GM19455 (cell line): ENCODE results near the gene CHD5.

Experiments
- ATAC-seq: cut with Tn5 transposase; IDR thresholded peaks from one replicate; pipeline ENCODE4 v1.9.1; 2021; ENCODE audit not compliant: unreplicated experiment

Gene CHD5

DNA sequence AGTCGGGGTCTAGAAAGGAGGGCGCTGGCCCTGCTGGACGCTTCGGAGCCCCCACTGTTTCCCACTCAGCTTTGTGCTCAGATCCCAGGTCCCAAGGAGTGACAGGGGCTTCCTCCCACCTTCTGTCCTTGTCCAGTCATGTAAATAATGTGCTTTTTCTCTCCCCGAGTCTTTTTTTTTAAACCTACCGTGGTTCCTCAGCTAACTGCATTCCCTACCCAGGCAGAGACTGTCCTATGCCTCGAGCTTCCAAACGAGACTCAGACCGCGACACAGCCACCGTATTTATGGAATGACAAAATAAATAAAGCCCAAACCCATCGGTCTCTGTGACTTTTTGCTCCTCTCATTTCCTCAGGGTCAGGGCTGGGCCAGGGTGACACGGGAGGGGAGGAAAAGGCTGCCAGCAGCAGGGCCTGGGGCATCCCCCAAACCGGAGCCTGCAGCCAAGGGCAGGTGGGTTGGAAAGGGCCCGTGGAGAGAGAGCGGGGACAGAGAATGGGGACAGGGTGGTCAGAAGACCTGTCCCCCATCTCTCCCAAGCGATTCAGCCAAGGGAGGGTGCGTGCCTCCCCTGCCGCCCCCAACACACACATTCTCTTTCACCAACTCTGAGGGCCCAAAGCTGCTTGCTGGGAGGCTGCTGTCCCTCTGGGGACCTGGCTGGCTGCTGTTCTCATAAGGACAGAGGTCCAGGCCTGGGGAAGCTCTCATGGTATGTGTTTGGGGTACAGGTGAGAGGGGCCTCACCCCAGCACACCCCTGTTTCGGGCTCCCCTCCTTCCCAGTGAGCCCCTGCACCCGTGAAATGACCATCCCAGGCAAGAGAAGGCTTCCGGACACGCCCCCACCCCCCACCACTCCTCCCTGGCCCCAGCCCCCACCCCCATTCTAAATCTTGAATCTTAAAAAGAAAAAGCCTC, 79.0 kb downstream of the CHD5 start:
- no peak for ATAC-seq

DNA sequence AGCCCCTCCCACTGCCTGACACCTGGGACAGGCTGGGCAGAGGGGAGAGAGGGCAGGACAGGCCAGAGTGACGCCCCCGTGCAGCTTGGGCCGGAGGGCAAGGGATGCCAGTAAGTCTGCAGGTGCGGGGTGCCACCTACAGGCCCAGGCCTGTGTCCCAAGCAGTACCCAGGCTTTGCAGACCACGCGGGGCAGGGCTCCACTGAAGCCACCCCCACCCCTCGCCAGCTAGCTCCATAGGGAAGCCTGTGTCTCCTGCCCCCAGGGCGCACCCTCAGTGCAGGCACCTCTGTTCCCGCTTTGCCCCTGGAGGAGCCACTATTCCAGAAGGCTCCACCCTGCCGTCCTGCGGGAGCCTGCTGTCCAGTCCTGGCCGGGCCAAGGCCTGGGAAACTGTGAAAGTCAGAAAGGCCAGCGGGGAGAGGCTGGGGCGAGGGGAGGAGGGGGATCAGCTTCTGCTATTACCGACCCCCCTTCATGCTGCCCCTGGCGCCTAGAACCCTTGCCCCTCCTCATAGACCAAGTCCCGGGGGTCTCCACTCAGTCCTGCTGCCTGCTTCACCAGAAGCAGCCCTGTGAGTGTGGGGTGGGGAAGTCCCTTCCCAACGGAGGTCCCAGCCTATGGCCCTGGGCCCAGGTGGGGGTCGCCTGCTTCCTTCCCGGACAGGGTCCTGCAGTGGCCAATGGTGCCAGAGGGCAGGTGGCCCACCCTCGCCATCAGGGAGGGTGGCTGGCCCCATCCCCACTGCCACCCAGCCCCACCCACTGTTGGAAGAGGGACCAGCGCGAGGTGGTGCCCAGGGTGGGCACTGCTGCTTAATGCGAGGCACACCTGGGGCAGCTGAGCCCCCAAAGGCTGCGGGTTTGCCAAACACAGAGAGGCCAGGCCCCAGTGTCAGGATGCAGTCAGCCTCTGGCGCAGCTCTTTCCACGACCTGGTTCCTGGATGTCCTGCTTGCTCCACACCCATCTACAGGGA, 80.0 kb downstream of the CHD5 start:
- ATAC-seq: no peak

DNA sequence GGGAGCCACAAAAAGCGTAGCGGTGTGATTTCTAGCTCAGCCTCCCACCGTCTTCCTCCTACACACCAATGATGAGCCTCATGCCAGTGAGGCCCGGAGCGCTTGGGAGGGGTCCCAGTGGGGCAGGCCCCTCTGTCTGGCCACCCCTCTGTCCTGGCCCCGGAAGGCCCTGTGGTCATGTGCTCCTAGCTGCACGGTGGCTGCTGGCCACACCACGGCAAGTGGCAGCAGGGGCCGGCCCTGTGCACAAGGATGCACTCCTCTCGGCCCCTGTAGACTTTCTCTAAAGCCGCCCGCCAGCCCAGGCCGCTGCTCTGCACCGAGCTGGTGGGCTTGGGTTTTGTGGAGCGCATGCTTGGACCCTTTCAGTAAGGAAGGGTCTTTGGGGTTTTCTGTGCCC, 80.8 kb downstream of the CHD5 start:
- ATAC-seq: no peak

DNA sequence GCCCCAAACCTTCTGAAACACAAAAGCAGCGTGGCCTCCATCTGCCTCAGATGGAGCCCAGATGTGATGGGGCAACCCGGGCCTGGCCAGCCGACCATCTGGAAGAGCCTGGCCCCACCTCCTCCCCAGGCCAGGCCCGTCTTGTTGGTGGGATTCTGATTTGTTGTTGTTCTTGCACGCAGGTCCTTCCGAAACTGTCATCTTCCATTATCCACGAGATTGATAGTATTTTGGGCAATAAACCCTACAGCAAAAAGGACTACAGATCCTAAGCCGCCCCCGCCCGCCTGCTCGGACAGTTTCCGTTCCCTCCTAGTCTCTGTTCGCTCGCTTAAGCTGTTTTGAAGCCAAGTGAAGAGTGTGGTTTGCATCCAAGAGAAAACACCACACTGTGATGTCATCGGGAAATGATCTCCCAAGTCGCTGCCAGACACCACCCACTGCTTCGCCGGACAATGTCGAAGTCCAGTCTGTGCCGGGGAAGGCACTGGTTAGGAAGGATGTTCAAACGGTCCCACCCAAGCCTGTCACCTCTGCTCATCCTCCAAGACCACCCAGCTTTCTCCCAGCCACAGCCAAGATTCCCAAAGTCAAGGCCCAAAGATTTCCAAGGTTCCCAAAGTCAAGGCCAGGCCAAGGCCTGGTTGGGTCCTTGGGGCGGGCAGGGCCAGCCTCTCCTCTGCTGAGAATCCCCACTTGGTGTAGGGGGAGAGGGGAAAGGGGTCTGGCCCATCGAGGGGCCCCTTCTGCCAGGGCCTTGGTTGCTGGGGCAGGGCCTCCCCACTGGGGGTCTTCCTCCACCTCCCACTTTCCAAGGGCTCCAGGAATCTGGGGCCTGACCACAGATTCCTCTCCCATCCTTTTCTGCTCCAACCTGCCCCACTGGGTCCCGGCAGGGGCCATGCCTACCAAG, 81.6 kb downstream of the CHD5 start:
- no peak for ATAC-seq

DNA sequence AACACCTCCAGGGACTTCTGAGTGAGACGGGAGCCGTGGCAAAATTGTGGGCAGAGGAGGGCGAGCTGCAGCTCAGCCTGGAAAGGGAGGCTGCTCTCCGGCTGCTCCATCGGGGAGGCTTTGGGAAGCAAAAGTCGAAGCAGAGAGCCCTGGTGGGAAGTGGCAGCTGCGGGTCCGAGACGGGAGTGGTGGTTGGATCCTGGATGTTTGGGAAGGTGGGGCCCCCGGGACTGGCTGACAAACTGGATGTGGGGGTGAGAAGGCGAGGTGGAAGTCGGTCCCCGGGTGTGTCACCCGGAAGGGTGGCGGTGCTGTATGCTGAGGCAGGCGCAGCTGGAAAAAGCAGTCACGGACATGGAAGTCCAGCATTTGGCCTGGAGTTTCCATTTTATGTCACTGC, 82.3 kb downstream of the CHD5 start:
- no peak for ATAC-seq

DNA sequence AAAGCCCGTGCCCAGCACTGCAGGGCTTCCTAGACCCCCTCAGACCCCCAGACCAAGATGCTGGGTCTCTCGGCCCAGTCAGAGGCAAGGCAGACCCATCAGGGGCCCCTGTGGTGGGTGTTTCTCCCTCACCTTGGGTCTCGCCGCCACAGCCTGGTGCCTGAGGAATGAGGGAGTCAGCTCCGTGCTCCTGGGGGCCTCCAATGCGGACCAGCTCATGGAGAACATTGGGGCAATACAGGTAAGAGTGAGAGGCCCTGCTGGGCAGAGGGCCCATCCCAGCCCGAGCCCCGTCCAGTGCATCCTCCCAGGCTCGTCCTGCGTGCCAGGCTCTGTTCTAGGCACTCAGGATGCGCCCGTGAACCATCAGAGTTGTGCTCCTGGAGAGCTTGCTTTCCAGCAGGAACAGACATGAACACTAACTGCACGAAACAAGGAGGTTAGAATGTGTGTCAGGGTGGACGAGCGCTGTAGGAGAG, 83.0 kb downstream of the CHD5 start:
- no peak for ATAC-seq

DNA sequence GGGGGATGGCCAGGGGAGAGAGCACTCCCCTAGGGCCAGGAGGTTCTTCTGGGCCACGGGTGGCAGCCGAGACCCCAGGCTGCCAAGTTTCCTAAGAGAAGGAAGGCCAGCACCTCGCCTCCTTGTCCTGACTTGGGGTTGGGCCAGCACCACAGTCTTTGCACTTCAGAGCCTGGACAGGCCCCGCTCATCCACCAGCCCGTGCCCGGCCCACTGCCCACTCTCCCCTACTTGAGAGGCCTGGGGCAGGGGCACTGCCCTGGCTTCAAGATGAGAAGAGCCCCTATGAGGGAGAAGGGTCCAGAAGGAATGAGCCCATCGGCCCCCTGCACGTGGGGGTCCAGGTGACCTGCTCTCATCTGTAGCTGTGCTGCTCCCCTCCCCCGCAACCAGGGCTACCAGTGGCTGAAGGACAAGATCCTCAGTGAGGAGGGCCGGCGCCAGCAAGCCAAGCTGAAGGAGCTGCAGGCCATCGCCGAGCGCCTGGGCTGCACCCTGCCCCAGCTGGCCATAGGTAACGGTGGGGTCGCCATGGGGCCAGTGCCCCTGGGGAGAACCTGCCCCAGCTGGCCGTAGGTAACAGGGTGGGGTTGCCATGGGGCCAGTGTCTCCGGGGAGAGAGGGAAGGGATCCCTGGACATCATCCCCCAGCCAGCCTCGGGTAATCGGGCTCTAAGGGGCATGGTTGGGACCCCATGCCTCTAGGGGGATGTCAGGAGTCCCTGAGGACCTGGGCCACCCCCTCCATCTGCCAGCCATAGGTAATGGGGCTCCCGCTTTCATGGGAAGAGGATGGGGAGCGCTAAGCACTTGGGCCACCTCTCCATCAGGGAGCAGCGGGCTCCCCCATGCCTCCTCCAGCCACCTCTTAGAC, 83.6 kb downstream of the CHD5 start:
- no peak for ATAC-seq

DNA sequence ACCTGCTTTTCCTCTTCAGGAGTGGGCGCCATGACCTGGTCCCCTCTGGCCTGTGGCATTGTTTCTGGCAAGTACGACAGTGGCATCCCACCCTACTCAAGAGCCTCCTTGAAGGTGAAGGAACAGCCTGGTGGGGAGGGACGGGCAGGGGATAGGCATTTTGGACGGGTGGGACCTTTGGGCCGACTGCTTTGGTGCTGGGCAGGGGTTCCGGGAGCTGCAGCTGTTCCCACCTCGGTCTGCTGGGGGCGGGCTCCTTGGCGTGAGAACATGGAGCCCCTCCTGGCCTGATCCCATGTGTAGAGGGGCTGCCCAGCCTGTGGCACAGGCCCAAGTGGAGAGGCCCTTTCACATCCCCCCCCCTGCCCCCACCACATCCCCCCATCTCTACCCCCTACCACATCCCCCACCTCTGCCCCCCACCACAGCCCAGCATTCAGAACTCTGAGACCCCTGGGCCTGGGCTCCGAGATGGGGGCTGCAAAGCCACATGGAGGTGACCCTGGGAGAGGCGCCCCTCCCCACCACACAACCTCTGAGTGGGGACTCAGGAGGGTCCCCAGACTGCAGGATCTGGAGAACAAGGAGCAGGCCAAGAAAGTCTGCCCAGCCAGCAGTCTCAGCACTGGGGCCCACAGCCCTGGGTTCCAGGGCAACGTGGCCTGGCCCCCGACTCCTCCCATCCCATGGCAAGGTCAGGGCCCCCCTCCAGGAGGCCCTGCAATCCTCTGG, 84.4 kb downstream of the CHD5 start:
- ATAC-seq: no peak

DNA sequence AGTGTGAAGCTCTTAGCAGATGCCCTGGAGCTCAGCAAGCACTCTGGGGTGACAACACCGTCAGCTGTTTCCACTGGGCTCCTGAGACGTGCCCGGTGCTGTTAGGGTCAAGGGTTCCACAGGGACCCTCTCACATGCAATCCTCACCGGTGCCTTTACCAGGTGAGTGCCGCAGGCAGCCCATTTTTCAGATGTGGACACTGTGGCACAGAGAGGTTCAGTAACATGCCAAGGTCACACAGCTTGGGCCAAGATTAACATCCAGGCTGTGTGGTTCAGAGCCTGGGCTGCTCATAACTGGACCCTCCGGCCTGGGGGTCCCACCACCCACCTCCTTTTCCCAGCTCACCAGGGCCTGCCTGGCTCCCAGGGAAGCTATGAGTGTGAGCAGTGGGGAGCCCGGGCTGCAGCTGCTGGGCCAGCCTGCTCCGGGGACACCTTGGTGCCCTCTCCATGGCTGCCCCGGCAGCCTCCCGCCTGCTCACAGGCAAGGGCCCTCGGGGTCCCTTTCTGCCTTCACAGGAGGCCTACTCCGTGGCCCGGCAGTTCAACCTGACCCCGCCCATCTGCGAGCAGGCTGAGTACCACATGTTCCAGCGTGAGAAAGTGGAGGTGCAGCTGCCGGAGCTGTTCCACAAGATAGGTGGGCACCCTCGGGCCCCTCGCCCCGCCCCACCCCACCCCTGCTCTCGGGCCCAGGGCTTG, 85.2 kb downstream of the CHD5 start:
- no peak for ATAC-seq

DNA sequence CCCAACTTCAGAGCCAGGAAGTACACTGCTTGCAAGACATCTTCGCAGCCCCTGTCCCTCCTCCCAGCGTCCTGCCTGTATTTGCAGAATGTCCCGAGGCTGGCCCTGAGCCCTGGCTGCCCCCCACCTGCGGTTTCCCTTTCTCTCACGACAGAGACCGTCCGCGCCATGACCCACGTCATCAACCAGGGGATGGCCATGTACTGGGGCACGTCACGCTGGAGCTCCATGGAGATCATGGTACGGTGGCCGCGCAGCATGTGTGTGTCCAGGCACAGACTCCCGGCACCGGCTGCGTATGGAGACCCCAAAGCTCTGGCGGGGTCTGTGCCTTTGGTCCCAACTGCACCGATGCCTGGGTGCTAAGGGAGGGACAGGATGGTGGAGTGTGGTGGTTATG, 85.9 kb downstream of the CHD5 start:
- ATAC-seq: no peak

DNA sequence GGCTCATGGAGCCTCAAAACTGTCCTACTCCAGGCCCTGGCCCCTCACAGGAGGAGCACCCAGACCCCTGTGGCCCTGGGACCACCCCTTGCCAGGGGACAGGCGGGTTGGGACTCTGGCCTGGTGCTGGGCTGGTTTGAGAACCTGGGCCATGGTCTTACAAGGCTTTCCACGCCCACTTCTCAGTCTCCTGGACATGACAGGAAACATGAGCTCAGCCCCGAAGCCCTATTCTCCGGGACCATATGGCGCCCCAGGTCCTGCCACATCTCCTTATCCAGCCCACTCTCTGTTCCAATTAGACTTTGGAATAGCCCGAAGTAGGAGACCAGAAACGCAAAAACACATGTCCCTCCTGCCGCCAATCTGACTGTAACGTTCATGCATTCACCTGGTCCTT, 86.5 kb downstream of the CHD5 start:
- no peak for ATAC-seq

DNA sequence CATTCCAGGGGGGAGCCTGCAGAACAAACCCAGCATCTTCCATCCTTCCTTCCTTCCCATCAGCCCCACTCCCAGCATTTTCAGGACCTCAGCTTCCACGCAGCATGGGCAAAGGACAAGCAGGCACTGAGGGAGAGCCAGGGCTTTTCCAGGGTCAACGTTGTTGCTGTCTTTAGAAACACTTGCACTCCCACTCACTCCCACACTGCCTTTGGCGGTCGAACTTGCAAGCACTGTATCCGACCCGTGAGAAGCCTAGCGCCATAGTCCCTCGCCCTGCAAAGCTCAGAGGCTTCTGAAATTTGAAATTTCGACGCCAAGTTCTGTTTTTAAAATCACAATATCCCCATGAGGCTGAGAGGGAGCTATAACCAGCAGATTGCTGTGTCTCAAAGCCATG, 87.0 kb downstream of the CHD5 start:
- no peak for ATAC-seq

DNA sequence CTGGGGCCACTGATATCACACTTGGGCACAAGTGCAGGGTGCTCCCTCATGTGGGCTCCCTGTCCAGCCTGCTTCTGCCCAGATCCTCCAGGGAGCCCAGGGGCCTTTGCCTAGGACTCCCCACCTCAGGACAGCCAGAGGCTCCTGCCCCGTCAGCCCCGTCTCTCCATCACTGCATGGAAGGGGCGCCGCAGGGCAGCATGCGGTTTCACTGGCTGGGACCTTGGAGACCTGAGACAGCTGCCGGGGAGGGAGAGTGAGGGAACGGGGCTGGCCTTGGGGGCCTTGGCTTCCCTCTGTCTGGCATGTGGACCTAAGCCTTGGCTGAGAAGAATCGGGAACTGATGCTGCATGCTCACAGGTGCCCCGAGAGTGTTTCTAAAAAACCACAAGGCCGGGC, 87.9 kb downstream of the CHD5 start:
- ATAC-seq: no peak

DNA sequence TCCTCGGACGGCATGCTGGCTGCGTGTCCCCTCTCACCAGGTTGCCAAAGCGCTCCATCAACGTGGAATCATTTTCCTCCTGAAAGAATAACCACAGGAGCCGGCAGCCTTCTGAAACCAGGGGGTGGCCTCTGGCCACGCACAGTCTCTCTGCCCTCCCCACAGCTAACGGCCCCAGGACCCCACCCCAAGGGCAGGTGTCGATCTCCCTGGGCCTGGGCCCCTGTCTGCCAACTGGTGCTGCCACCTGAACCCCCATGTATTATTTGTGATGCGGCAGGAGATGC, 88.4 kb downstream of the CHD5 start:
- ATAC-seq: no peak

DNA sequence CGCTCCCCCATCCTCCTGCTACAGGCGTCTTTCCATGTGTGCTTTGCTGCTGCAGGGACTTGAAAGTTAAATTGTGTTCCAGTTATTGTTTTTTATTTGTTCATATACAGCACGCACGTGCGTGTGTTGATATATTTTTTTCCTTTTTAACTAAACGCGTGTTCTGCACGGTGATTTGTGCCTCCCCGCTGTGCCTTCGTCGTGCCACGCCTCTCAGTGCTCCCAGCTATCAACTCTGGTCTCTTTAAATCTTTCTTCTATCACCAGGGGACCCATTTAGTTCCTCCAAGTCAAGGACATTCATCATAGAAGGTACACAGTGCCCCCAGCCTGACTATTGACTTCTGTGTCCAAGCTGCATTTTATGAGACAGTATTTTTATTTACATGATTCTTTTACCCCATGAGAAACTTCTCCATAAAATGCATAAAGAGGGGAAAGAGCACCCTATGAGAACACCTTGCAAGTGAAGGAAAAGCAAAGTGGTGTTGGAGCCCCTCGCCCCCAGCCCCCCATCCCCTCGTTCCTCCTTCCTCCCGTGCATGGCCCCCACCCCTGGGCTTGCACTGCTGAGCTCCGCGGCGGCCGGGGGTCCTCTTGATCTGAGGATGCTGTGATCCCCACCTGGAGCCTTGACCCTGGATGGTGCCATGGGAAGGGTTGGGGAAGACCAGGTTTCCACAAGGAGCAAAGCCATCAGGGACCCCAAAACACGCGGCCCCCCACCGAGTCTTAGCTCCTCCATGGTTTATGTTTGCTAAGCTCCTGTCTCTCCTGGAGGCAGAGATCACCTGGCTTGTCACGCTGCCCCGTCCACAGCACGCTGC, 88.9 kb downstream of the CHD5 start:
- ATAC-seq: no peak

DNA sequence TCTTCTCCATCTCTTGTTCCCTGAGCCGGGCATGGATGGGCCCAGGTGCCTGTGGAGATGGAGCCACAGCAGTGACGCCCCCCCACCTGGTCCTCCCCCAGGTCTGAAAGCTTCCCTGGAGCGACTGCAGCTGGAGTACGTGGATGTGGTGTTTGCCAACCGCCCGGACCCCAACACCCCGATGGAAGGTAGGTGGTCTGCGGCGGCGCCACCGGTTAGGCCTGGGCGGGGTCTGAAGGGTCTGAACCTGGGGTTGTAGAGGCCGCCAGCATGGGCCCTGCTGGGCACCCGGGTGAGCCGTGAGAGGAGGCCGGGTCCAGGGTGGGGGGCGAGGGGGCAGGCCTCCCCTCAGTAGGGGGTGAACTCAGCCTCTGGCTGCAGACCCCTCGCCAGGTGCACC, 89.8 kb downstream of the CHD5 start:
- ATAC-seq: no peak

DNA sequence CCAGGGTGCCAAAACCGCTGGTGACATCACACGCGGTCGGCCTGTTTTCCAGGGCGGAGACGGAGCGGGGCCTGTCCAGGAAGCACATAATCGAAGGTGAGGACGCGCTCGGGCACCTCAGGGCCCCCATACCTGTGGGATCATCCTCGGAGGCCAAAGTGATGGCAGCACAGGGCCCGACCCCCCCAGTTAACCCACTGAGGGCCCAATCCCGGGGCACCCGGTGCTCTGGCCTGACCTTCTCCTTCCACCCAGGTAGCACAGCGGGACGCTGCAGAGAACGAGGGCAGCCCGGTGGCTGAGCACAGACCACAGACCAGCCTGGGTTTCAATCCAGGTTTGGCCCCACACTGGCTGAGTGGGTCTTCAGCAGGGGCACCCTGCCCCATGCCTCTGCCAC, 91.2 kb downstream of the CHD5 start:
- ATAC-seq: no peak

DNA sequence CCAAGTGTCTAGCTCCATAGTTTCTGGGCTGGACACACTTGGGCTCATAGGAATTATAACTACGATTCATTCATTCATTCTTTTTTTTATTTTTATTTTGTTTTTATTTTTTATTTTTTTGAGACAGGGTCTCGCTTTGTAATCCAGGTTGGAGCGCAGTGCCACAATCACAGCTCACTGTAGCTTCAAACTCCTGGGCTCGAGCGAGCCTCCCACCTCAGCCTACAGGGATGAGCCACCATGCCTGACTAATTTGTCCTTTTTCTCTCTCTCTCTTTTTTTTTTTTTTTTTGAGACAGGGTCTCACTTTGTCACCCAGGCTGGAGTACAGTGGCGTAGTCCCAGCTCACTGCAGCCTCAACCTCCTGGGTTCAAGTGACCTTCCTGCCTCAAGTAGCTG, 92.2 kb downstream of the CHD5 start:
- ATAC-seq: no peak
